ENCODE data around the gene GGACT.

GGACT gene

DNA sequence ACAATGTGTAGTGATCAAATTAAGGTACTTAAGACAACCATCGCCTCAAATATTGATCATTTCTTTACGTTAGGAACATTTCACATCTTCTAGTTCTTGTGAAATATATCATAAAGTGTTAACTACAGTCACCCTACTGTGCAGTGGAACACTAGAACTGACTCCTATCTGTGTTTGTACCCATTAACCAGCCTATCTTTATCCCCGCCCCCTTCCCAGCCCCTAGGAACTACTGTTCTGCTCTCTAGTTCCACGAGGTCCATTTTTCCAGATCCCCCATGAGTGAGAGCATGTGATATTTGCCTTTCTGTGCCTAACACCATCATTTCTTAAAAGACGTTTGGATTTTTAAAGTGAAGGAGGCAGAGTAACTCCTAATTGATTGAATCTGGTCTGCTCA is 24.4 kb upstream of the GGACT start:
- TF ChIP-seq, protein P1, sequence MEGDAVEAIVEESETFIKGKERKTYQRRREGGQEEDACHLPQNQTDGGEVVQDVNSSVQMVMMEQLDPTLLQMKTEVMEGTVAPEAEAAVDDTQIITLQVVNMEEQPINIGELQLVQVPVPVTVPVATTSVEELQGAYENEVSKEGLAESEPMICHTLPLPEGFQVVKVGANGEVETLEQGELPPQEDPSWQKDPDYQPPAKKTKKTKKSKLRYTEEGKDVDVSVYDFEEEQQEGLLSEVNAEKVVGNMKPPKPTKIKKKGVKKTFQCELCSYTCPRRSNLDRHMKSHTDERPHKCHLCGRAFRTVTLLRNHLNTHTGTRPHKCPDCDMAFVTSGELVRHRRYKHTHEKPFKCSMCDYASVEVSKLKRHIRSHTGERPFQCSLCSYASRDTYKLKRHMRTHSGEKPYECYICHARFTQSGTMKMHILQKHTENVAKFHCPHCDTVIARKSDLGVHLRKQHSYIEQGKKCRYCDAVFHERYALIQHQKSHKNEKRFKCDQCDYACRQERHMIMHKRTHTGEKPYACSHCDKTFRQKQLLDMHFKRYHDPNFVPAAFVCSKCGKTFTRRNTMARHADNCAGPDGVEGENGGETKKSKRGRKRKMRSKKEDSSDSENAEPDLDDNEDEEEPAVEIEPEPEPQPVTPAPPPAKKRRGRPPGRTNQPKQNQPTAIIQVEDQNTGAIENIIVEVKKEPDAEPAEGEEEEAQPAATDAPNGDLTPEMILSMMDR (IDR thresholded peaks at IDR 0.05; ENCODE audit: control insufficient read depth, extremely low read depth, insufficient read depth): no peak

DNA sequence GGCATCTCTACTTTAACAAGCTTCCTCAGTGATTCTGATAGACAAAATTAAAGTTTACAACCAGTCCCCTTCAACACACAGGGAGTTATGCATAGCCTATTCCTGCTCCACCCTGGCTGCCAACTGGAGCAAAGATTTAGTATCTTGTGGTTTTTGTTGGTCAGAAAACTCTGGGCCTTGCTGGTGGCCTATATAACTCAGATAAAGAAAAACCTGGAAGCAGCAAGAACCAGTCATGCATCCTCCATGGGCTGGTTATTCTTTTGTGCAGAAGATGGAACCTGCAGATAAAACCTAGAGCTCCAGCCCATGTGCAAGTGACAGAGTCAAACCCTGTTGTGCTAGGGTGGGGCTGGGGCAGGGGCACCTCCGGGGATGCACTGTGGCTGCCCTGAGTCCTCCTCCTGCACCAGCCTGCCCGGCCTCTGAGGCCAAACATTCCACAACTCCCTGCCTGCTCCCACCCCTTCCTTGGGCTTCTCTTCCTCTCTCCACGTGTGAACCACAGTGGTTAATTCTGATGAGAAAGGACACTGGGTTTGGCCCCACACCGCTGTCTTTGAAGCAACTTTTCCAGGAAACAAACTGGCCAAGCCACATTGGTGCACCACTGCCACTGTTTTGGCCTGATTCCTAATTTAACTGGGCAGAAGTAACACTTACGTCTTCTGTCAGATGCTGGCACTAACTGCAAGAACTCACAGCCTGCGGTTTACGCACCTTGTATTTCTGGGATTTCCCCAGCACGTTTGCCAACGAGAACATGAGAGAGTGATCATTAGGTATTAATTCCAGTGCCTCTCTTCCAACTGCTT is 23.3 kb upstream of the GGACT start:
- H3K4me3 ChIP-seq (ENCODE audit: low read depth, low read length): no peak overlapping the region
- DNase-seq (ENCODE audit: low read depth): peak; percentile 56
- TF ChIP-seq, protein P1 (IDR thresholded peaks at IDR 0.05; ENCODE audit: control insufficient read depth, extremely low read depth, insufficient read depth): no peak

More for the DNA sequence above, 24.4 kb upstream of the GGACT start:
- no peak for DNase-seq (ENCODE audit: low read depth)
- H3K4me3 ChIP-seq (ENCODE audit: low read depth, low read length): no peak overlapping the region

DNA sequence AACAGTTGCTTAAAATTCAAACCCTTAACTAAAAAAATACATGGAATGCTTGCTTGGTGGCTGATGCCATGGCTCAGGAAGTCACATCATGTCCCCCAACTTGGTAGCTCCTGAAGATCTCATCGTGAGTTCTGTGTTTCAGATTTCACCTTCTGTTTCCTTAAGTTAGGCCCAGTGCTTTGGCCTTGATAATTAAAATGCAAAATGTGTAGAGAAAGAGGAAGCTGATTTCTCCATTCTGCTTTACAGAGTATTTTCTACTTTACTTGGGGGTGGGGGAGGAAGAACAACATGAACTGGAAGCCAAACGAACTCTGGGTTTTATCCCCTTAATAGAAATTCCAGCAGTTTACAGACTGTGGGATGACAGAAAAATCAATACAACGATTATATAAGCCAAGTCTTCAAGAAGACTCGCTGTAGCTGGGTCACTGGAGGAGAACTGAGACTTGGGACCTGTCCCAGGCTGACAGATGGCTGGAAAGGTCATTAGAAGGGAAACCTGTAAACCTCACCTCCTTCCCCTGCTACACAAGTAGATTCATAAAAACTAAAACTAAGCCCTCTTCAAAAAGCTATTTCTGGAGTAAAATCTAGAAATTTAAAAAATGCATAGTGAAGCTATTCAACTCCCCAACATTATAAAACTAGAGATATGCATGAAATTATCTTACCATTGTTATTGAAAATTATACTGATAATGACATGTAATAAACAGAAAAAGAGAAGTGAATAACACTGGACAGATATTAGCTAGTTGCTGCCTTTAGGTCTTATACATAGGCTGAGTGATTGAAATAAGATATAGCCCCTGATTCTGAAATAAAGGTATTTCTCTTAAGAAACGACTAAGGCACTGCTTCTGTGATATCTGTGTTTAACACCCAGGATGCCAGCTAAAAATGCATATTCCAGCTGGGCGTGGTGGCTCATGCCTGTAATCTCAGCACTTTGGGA is 22.1 kb upstream of the GGACT start:
- no peak for DNase-seq (ENCODE audit: low read depth)
- H3K4me3 ChIP-seq (ENCODE audit: low read depth, low read length): no peak overlapping the region
- TF ChIP-seq, protein P1 (IDR thresholded peaks at IDR 0.05; ENCODE audit: control insufficient read depth, extremely low read depth, insufficient read depth): no peak

DNA sequence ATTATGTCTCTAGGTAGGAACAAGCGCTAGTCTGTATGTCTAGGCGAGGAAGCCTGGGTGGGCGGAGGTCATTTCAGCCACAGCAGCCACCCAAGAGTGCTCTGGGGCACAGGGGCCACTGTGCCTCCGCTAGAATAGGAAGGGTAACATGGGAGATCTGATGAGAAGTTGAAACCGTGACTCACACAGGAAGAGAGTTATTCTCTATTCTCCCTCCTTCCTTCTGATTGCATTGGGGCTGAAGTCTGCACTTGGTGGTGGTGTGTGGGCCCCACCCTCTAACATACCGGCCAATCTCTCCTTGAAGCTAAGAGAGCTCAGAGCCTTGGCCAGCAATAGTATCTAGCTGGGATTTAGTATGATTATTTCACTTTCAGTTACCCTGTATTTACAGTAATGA is 20.3 kb upstream of the GGACT start:
- TF ChIP-seq, protein P1 (IDR thresholded peaks at IDR 0.05; ENCODE audit: control insufficient read depth, extremely low read depth, insufficient read depth): no peak
- DNase-seq (ENCODE audit: low read depth): no peak
- no peak overlapping the region for H3K4me3 ChIP-seq (ENCODE audit: low read depth, low read length)

DNA sequence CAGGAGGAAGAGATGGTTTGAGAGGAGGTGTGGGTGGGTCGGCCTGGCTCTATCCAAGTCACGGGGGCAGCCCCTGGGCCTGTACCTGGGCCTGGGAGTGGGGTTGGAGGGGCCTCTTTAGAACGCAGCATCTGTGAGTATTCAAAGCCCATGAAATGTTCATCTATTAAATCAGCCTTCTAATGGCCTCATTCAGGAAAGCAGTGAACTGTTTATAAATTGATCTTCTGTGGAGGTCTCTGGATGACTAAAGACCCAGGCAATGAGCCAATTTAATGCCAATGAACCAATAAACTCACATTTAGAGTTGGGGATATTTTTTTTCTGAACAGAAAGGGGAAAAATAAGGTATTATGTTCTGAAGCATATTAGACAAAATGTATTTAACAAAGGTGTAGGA is 19.9 kb upstream of the GGACT start:
- TF ChIP-seq, protein P1 (IDR thresholded peaks at IDR 0.05; ENCODE audit: control insufficient read depth, extremely low read depth, insufficient read depth): no peak
- no peak overlapping the region for H3K4me3 ChIP-seq (ENCODE audit: low read depth, low read length)
- DNase-seq (ENCODE audit: low read depth): no peak

DNA sequence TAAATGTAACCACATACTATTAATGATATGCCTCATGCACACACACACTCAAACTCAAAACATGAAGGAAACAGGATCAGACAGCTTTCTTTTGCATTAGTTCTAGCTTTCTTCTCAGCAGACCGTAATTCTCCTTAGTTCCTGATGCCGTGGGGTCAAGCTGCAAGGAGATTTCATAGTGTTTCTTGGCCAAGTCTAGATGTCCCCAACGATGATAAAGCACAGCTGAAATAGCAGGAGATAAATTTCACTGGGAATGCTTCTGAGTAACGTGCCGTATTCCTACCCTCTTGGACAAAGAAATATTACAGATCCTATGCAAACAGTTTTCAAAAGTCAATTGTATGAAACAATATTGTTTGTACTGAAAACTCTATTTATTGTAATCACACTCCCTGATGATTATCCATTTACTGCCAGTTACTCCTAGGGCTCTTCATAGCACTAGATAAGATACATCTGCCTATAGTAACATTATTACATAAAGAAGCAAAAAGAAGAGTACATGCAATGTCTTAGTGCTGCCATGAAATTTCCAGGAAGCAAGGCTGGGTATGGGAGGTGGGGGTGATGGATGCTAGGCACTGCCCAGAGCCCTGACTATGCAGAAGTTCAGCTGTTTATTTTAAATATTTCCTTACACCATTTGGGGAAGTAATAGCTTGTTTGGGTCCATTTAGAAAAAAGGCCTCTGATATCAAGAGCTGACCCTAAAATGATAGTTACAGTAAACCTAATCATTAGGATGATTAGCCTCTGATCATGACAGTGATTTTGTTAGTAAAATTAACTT is 16.5 kb upstream of the GGACT start:
- no peak for DNase-seq (ENCODE audit: low read depth)
- TF ChIP-seq, protein P1 (IDR thresholded peaks at IDR 0.05; ENCODE audit: control insufficient read depth, extremely low read depth, insufficient read depth): no peak
- no peak overlapping the region for H3K4me3 ChIP-seq (ENCODE audit: low read depth, low read length)

Data from LNCaP clone FGC (cell line).